Chondrocyte (in vitro differentiated cells): Measurements from ENCODE around the gene CFAP54. TPM values are rescaled to one million over a fixed set of nuclear protein-coding genes. Genes with fewer than 3 reads are reported as not detected.

Source experiments
- DNase-seq: peaks from one replicate; pipeline ENCODE4 v3.0.0; 2021; ENCODE audit warnings: mixed read lengths, low spot score
- H3K27ac Mint-ChIP-seq: one replicate; pipeline ENCODE4 v1.8.0; 2021; ENCODE audit warnings: mild to moderate bottlenecking, moderate library complexity, mixed read lengths; ENCODE audit not compliant: unreplicated experiment
- H3K27me3 Mint-ChIP-seq: 2 replicates; pipeline ENCODE4 v1.8.0; 2021; ENCODE audit warnings: low read depth, mixed read lengths
- H3K36me3 Mint-ChIP-seq: 2 replicates; pipeline ENCODE4 v1.8.0; 2021; ENCODE audit warnings: low read depth, mixed read lengths
- H3K4me1 Mint-ChIP-seq: 2 replicates; pipeline ENCODE4 v1.8.0; 2021; ENCODE audit warnings: low read depth, mild to moderate bottlenecking, mixed read lengths
- H3K4me3 Mint-ChIP-seq: one replicate; pipeline ENCODE4 v1.8.0; 2021; ENCODE audit warnings: mild to moderate bottlenecking, moderate library complexity, mixed read lengths; ENCODE audit not compliant: unreplicated experiment
- H3K9me3 Mint-ChIP-seq: 2 replicates; pipeline ENCODE4 v1.8.0; 2021; ENCODE audit warnings: low read depth, mixed read lengths
- total RNA-seq: library from RNA; stranded (reverse); gene quantifications from 3 replicates; pipeline ENCODE4 v1.2.1, GENCODE V29; 2021
- TF ChIP-seq, protein P1 (sequence below): fragments of 200-600 bp; sonication (generic); IDR thresholded peaks from 2 replicates; pipeline ENCODE4 v1.5.0; 2021; ENCODE audit warnings: antibody characterized with exemption, mild to moderate bottlenecking, moderate library complexity

The CFAP54 gene
- total RNA-seq, 1 donor from 2014 or later: 0.15 TPM

DNA sequence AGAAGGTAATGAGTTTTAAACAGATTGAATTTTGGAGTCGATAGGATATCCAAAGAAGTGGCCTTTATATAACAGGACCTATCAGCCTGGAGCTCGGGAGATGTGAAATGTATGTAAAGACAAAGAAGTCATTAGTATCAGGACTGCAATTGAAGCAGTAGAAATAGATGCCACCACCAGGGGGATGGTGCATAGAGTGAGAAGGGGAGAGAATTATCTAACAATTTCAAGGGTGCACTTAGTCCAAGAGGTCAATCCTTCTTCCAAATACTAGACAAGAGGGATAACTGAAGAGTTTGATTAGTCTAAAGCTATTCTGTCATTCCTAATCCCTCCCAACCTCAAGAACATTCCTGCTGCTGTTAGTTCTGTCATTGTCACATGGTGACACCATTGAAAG is 127.8 kb downstream of the CFAP54 start:
- Mint-ChIP-seq H3K36me3 (no peaks in the 10 kb centered on the region), H3K4me1 (no peaks in the 10 kb centered on the region), H3K27me3 (peaks cover 7% of the 10 kb centered on the region), H3K9me3 (peaks cover 3% of the 10 kb centered on the region), H3K4me3 (no peak overlapping the region), H3K27ac (no peak overlapping the region)
- TF ChIP-seq, protein P1, sequence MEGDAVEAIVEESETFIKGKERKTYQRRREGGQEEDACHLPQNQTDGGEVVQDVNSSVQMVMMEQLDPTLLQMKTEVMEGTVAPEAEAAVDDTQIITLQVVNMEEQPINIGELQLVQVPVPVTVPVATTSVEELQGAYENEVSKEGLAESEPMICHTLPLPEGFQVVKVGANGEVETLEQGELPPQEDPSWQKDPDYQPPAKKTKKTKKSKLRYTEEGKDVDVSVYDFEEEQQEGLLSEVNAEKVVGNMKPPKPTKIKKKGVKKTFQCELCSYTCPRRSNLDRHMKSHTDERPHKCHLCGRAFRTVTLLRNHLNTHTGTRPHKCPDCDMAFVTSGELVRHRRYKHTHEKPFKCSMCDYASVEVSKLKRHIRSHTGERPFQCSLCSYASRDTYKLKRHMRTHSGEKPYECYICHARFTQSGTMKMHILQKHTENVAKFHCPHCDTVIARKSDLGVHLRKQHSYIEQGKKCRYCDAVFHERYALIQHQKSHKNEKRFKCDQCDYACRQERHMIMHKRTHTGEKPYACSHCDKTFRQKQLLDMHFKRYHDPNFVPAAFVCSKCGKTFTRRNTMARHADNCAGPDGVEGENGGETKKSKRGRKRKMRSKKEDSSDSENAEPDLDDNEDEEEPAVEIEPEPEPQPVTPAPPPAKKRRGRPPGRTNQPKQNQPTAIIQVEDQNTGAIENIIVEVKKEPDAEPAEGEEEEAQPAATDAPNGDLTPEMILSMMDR: peak; percentile 31
- no peak for DNase-seq

DNA sequence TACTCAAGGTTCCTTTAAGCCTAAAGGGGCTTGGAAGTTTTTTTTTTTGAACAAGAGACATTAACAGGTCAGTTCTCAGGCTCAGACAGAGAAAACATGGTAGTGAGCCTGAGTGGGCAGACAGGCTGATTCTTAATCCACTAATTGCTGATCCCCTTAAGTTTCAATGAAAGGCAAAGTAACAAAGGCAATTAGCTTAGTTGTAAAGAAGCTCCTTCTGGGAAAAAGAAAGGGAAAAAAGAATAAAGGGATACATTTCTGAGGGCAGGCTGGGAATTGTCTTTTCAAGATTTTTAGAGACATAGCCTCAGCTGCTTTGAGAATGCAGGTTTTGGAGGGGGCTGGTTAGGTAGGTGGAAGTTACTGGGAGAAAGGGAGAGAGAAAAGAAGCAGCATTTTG is 133.8 kb downstream of the CFAP54 start:
- TF ChIP-seq, protein P1: no peak
- Mint-ChIP-seq H3K4me3 (no peak overlapping the region), H3K27me3 (peaks cover 7% of the 10 kb centered on the region), H3K4me1 (no peaks in the 10 kb centered on the region), H3K9me3 (no peaks in the 10 kb centered on the region), H3K36me3 (no peaks in the 10 kb centered on the region), H3K27ac (no peak overlapping the region)
- no peak for DNase-seq

DNA sequence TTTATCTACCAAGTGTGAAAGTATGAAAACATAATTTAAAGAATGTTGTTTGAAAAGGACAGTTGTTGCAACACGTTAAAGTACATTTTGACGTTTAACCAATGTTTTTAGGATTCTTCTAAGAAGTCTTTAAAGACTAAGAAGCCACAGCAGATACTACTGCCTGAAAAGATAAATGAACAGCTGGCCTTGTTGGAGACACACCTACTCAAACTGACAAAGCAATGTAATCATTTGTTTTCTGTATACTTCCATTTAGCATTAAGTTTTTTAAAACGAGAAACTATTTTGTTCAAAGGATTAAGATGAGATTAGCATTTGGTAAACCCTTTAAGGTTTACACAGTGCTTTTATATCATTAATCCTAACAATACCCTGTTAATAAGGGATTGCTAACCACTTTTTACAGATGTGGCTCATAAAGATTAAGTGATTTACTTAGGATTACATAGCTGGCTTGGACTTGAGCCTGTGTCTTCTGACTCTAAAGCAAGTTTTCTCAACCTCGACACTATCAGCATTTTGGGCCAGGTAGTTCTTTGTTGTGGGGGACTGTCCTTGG is 134.4 kb downstream of the CFAP54 start:
- no peak overlapping the region for H3K27ac Mint-ChIP-seq
- H3K4me1 Mint-ChIP-seq: no peaks in the 10 kb centered on the region
- H3K4me3 Mint-ChIP-seq: no peak overlapping the region
- no peak for DNase-seq
- H3K9me3 Mint-ChIP-seq: no peaks in the 10 kb centered on the region
- TF ChIP-seq, protein P1: no peak
- peaks cover 10% of the 10 kb centered on the region for H3K27me3 Mint-ChIP-seq
- no peaks in the 10 kb centered on the region for H3K36me3 Mint-ChIP-seq

DNA sequence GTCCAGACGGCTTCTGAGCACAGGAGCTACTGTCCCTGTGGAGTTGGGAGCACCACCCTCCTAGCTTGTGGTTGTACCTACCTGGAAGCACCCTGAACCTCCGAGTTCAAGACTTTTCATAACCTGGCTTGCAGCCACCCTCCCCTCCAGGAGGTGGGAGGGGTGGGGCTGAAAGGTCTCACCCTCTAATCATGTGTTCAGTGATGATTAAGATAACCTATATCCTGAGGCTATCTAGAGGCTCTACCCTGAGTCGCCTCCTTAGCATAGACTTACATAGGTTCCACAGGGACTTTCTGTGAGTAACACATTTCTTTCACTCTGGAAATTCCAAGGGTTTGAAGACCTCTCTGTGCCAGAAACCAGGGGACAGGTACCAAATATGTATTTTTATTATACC is 146.5 kb downstream of the CFAP54 start:
- Mint-ChIP-seq H3K4me3 (no peak overlapping the region), H3K9me3 (peaks cover 8% of the 10 kb centered on the region), H3K27ac (no peak overlapping the region), H3K36me3 (no peaks in the 10 kb centered on the region), H3K27me3 (peaks cover 8% of the 10 kb centered on the region), H3K4me1 (no peaks in the 10 kb centered on the region)
- TF ChIP-seq, protein P1: no peak
- no peak for DNase-seq

DNA sequence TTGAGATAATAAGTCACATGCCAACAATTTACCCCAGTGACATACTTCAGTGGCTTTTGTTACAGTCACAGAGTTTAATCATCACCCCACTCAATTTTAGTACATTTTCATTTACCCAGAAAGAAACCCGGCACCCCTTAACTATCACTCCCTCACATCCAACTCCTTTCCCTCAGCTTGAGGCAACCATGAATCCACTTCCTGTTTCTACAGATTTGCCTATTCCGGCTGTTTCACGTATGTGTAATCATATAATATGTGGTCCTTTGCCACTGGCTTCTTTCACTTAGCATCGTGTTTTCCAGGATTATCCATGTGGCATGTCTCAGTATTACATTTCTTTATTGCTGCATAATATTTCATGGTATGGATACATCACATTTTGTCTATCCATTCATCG is 147.5 kb downstream of the CFAP54 start:
- no peaks in the 10 kb centered on the region for H3K36me3 Mint-ChIP-seq
- H3K4me1 Mint-ChIP-seq: no peaks in the 10 kb centered on the region
- H3K4me3 Mint-ChIP-seq: no peak overlapping the region
- peaks cover 7% of the 10 kb centered on the region for H3K27me3 Mint-ChIP-seq
- no peak overlapping the region for H3K27ac Mint-ChIP-seq
- TF ChIP-seq, protein P1: no peak
- peaks cover 8% of the 10 kb centered on the region for H3K9me3 Mint-ChIP-seq
- DNase-seq: no peak
